NB4 (cell line): Measurements from ENCODE around the gene ANKRD10.

Experiments used
- DNase-seq: peaks from one replicate; pipeline ENCODE4 v3.0.0; 2010; ENCODE audit warnings: low read depth
- H3K4me3 ChIP-seq: one replicate; pipeline ENCODE4 v1.5.1; 2011; ENCODE audit warnings: mild to moderate bottlenecking, low read depth, low read length, moderate library complexity
- CTCF ChIP-seq: IDR thresholded peaks from one replicate; pipeline ENCODE4 v1.5.1; 2012; ENCODE audit warnings: low read depth, low read length
- MAX ChIP-seq: IDR thresholded peaks from 2 replicates; pipeline ENCODE4 v1.6.1; 2011; ENCODE audit warnings: low read depth, low read length
- MYC ChIP-seq: IDR thresholded peaks from 2 replicates; pipeline ENCODE4 v1.6.1; 2011; ENCODE audit warnings: low read depth, low read length
- POLR2A ChIP-seq: IDR thresholded peaks from 2 replicates; pipeline ENCODE4 v1.6.1; 2011; ENCODE audit warnings: mild to moderate bottlenecking; ENCODE audit not compliant: insufficient read length; ENCODE audit errors: extremely low read depth

ANKRD10 gene

GRCh38 chr13:110836605-110836903 lies 78.3 kb downstream of the ANKRD10 start:
- TF ChIP-seq CTCF (no peak), MYC (no peak), POLR2A (no peak), MAX (no peak)
- no peak for DNase-seq
- no peak overlapping the region for H3K4me3 ChIP-seq

- H3K4me3 ChIP-seq, result no peak overlapping the region
- TF ChIP-seq MYC, result no peak
- TF ChIP-seq CTCF, result no peak
- no peak for TF ChIP-seq MAX
- TF ChIP-seq POLR2A, result no peak
- DNase-seq, result no peak
These were observed 78.9 kb downstream of the ANKRD10 start for GRCh38 chr13:110835721-110836604.

- TF ChIP-seq CTCF, result no peak
- no peak for TF ChIP-seq MYC
- TF ChIP-seq MAX, result no peak
- H3K4me3 ChIP-seq, result no peak overlapping the region
- DNase-seq, result no peak
These were observed 80.3 kb downstream of the ANKRD10 start for GRCh38 chr13:110834572-110834971.

- DNase-seq, result no peak
- TF ChIP-seq MYC (no peak), MAX (no peak), CTCF (no peak), POLR2A (no peak)
- no peak overlapping the region for H3K4me3 ChIP-seq
These were observed 82.3 kb downstream of the ANKRD10 start for GRCh38 chr13:110832531-110832930.

GRCh38 chr13:110832205-110832479 lies 82.7 kb downstream of the ANKRD10 start:
- DNase-seq, result no peak
- no peak for TF ChIP-seq POLR2A
- no peak for TF ChIP-seq MAX
- no peak for TF ChIP-seq MYC
- TF ChIP-seq CTCF, result no peak
- no peak overlapping the region for H3K4me3 ChIP-seq
